Stimulated activated effector memory CD8-positive, alpha-beta T cell treated with anti-CD3 and anti-CD28 coated beads, Interleukin-12 subunit alpha, Interleukin-12 subunit beta, amount 100 ng/mL, for 72 hours (primary cell): ENCODE results near the gene SMC6.

Experiments
- ATAC-seq: fragments of 150-1000 bp; cut with Tn5 transposase; 2 replicates; pipeline ENCODE4 v1.10.0; 2021
- DNase-seq, 2 donors: peaks; one replicate each; pipeline ENCODE4 v3.0.0; 2021 to 2022; ENCODE audit warnings: low spot score in 2 of 2
- H3K27ac Mint-ChIP-seq: one replicate; pipeline ENCODE4 v1.8.0; 2022; ENCODE audit warnings: mild to moderate bottlenecking, mixed read lengths
- H3K36me3 Mint-ChIP-seq: one replicate; pipeline ENCODE4 v1.8.0; 2022; ENCODE audit warnings: mild to moderate bottlenecking, mixed read lengths
- H3K4me1 Mint-ChIP-seq: one replicate; pipeline ENCODE4 v1.8.0; 2022; ENCODE audit warnings: mixed read lengths
- H3K4me3 Mint-ChIP-seq: one replicate; pipeline ENCODE4 v1.8.0; 2022; ENCODE audit warnings: mild to moderate bottlenecking, mixed read lengths
- H3K9me3 Mint-ChIP-seq: one replicate; pipeline ENCODE4 v1.8.0; 2022; ENCODE audit warnings: mixed read lengths

The SMC6 gene

DNA sequence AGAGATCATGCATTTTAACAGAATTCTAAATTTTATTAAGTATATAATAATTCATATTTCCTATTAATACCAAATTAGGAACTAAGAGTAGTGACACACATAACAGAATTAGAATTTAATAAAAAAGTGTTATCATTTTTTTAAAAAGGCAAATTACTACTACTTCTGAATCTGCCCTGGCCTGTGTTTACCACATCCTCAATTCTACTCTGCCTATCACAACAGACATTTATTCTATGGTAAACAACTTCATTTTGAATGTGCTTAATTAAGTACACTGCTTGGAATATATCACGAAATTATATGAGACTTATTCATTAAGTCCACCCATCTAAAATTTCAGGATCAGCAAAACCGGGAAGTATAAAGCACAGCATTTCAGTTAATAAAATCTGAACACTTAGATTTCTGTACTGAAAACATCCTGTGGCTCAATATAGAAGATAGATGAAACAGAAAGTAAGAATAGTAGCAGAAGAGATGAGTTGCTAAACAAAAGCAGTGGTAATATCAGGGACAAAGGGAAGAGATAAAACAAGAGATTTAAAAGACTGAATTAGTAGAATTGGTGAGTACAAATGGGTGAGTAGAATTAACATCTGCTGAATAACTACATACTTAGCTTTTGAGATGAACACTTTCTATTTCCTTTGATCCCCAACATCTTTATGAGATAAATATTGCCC is 3.7 kb downstream of the SMC6 start:
- peaks cover 19% of the 10 kb centered on the region for H3K4me1 Mint-ChIP-seq
- H3K9me3 Mint-ChIP-seq = no peaks in the 10 kb centered on the region
- ATAC-seq (no peak), DNase-seq (no peak)
- H3K27ac Mint-ChIP-seq = peak overlapping the region; percentile 4
- peak overlapping the region; percentile 0 for H3K4me3 Mint-ChIP-seq
- peaks cover 27% of the 10 kb centered on the region for H3K36me3 Mint-ChIP-seq

DNA sequence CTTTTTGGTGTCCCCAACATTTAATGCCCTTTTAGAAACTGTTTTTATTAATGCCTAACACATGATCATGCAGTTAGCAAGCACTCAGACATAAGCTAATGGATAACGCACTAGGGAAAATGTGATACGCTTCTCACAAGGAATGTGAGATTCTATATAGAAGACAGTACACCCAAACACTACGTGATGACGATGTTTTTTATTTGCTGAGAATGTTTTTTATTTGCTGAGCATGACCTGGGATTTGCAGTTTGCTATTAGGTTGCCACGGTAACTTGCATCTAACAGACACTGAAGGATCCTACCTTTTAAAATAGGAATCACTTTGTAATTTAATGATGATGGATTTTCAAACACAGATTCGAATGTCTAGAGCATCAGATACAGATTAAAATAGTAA is 4.9 kb downstream of the SMC6 start:
- Mint-ChIP-seq H3K9me3 (no peaks in the 10 kb centered on the region), H3K27ac (no peak overlapping the region), H3K4me1 (peaks cover 19% of the 10 kb centered on the region), H3K36me3 (peaks cover 25% of the 10 kb centered on the region), H3K4me3 (no peak overlapping the region)
- ATAC-seq = no peak
- no peak for DNase-seq

DNA sequence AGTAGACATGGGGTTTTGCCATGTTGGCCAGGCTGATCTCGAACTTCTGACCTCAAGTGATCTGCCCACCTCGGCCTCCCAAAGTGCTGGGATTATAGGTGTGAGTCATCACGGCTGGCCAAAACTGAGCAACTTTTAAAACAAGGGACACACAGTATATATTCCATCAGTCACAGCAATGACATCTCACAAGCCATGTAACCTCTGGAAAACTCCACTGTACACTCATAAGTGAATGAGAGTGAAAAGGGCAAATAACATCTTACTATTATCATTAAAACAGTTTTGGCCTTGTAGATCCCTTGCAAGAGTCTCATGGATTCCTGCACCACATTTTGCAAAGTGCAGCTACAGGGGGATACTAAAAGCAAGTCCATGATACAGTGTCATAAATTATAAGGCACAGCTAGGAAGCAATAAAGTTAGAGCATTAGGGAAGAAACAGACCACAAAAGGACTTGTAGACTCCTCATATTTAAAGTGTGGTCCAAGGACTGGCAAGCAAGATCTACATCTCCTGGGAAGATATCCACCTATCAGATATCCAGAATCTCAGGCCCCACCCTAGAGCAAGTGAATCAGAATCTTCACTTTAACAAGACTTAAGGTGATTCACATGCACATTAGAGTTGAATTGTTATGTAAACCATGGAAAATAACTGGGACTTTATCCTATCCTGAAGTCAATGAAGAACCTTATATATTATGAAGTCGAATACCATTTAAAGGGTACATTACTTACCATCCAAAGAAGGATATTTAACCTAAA is 5.7 kb downstream of the SMC6 start:
- no peaks in the 10 kb centered on the region for H3K9me3 Mint-ChIP-seq
- H3K4me1 Mint-ChIP-seq = peaks cover 17% of the 10 kb centered on the region
- no peak for DNase-seq
- H3K36me3 Mint-ChIP-seq = peaks cover 22% of the 10 kb centered on the region
- no peak overlapping the region for H3K4me3 Mint-ChIP-seq
- no peak for ATAC-seq
- H3K27ac Mint-ChIP-seq = no peak overlapping the region

DNA sequence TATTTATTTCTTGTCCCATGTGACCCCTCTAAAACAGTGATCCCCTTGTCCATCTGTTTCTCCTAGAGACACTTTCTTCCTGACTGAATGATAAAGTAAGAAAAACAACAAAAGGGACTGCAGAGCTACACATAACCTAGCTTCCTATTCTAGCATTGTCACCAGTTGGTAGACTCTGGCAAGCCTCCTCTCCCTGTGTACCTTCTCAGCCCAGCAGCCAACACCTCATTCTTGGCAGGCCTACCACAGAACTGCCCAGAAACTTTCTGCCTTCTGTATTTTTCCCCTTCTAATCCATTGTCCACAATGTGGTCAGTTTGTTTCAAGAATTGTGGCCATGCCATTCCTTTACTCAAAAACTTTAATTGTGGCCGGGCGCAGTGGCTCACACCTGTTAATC is 13.4 kb downstream of the SMC6 start:
- ATAC-seq (no peak), DNase-seq (no peak)
- H3K9me3 Mint-ChIP-seq = no peaks in the 10 kb centered on the region
- H3K4me3 Mint-ChIP-seq = no peak overlapping the region
- H3K36me3 Mint-ChIP-seq = peaks cover 58% of the 10 kb centered on the region
- H3K4me1 Mint-ChIP-seq = peaks cover 5% of the 10 kb centered on the region
- no peak overlapping the region for H3K27ac Mint-ChIP-seq

DNA sequence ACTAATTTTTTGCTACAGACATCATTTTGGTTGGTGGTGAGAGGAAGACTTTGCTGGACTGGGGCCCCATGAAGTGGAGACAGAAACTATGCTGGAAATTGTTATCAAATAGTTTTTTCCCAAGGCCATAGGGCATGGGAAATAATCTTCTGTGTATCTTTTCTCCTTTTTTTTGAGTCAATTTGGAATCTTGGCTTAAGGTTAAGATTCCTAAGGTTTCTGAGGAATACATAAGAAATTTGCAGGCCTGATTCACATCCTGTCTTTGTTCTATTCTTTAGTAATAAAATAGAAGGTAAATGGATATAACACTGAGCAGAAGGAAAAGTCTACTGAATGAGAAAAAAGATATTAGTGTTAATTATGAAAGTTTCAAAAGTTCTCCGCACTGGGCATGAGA is 16.6 kb downstream of the SMC6 start:
- H3K9me3 Mint-ChIP-seq = no peaks in the 10 kb centered on the region
- peaks cover 5% of the 10 kb centered on the region for H3K4me1 Mint-ChIP-seq
- no peak overlapping the region for H3K4me3 Mint-ChIP-seq
- H3K27ac Mint-ChIP-seq = no peak overlapping the region
- peaks cover 71% of the 10 kb centered on the region for H3K36me3 Mint-ChIP-seq
- ATAC-seq (no peak), DNase-seq (no peak)

DNA sequence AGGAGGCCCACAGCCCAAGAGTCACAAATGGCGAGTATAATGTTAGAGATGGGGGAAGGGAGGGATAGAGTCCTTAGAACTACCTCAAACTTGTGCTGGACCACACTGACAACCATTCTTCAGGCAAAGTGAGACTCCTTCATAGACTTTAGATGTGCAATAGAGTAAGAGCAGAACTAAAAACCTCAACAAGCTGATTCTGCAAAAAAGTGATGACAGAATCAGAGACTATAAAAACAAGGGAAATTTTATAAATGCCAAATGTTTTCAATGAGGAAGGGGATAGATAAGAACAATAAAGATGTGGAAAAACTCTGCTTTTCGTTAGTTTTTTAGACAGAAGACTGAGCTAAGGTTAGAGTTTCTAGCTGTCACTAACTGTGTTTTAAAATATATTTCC is 17.7 kb downstream of the SMC6 start:
- Mint-ChIP-seq H3K4me3 (no peak overlapping the region), H3K9me3 (no peaks in the 10 kb centered on the region), H3K36me3 (peaks cover 79% of the 10 kb centered on the region), H3K27ac (no peak overlapping the region), H3K4me1 (peaks cover 2% of the 10 kb centered on the region)
- no peak for ATAC-seq
- DNase-seq = no peak

DNA sequence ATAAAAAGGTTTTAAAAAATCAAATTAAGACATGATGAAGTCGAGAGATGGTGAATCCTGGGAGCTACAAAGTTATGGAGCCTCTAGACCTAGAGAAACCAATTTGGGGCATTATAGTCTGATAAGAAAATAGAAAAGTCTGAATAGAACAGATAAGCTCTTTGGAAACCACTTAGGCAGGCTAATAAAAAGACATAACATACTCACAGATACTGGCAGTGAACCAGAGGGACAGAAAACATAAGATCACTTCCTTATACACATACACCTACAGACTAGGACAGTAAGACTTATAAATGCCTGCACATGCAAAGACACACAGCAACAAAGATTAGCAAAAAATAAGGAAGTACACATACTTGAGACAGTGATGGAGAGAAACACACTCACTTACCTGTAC is 20.0 kb downstream of the SMC6 start:
- no peak for ATAC-seq
- H3K27ac Mint-ChIP-seq = no peak overlapping the region
- H3K4me3 Mint-ChIP-seq = no peak overlapping the region

DNA sequence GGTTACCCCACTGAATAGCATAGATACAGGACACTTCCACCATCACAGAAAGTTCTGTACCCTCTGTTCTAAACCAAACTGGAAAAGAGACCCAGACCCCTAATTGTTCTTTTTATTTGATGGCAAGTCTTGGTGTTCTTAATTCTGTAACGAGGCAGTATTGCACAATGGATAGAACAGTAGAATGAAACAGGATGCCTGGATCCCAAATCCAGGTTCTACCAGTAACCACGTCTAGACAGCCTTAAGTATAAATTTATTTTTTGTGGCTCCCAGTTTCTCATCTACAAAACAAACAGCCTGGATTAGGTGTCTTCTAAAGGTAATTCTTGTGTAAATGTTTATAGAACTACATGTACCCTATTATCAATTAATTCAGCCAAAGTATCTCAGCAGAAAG is 23.7 kb downstream of the SMC6 start:
- no peak overlapping the region for H3K4me3 Mint-ChIP-seq
- peaks cover 73% of the 10 kb centered on the region for H3K36me3 Mint-ChIP-seq

More for the DNA sequence above, 20.0 kb downstream of the SMC6 start:
- peaks cover 85% of the 10 kb centered on the region for H3K36me3 Mint-ChIP-seq
- no peaks in the 10 kb centered on the region for H3K4me1 Mint-ChIP-seq
- H3K9me3 Mint-ChIP-seq = no peaks in the 10 kb centered on the region
- DNase-seq = no peak

DNA sequence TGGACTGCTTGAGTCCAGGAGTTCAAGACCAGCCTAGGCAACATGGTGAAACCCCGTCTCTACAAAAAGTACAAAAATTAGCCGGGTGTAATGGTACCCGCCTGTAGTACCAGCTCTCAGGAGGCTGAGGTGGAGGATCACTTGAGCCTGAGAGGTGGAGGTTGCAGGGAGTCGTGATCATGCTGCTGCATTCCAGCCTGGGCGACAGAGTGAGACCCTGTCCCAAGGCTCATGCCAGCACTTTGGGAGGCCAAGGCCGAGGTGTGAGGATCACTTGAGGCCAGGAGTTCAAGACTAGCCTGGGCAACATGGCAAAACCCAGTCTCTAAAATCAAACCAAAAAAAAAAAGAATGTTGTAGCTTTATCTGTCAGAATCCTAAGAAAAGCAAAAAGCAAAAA is 25.4 kb downstream of the SMC6 start:
- Mint-ChIP-seq H3K27ac (no peak overlapping the region), H3K4me3 (no peak overlapping the region), H3K4me1 (no peaks in the 10 kb centered on the region), H3K36me3 (peaks cover 63% of the 10 kb centered on the region), H3K9me3 (no peaks in the 10 kb centered on the region)
- ATAC-seq (no peak), DNase-seq (no peak)

More for the DNA sequence above, 23.7 kb downstream of the SMC6 start:
- no peaks in the 10 kb centered on the region for H3K4me1 Mint-ChIP-seq
- H3K9me3 Mint-ChIP-seq = no peaks in the 10 kb centered on the region
- DNase-seq (no peak), ATAC-seq (no peak)
- no peak overlapping the region for H3K27ac Mint-ChIP-seq

DNA sequence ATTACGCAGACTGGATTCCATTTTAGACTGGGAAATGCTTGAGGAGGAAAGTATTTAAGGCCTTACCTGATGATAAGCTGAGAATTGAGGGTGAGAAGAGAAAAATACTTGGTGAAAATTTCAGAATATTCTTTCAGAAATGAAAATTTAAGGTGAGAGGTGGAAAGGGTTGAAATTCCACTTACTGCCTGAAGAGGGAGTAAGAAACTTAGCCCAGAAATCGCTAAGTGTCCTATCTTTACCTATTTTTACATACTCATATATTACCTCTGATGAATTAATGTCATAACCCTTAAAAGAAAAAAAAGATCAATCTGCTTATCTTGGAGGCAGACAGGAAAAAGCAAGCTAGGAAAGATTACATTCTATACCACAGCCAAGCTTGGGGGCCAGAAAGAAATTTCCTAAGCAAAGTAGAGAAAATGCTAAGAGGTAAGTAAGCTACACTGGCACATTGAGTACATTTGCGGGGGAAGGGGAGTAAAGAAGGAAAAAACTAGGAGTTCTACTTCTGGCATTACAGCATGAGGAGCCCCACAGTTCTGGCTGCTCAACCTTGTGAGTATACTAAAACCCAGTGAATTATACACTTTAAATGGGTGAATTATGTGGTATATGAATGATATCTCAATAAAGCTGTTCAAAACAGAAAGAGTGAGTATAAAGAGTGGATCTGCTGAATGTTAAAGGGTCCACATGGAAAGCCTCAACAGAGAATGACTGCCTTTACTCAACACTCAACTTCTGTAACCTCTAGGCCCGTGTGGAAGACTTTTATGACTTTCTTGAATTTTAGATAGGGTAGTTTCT is 33.8 kb downstream of the SMC6 start:
- H3K9me3 Mint-ChIP-seq = no peaks in the 10 kb centered on the region
- H3K36me3 Mint-ChIP-seq = peaks cover 66% of the 10 kb centered on the region
- no peaks in the 10 kb centered on the region for H3K4me1 Mint-ChIP-seq
- H3K4me3 Mint-ChIP-seq = no peak overlapping the region
- ATAC-seq (no peak), DNase-seq (no peak)
- H3K27ac Mint-ChIP-seq = no peak overlapping the region

DNA sequence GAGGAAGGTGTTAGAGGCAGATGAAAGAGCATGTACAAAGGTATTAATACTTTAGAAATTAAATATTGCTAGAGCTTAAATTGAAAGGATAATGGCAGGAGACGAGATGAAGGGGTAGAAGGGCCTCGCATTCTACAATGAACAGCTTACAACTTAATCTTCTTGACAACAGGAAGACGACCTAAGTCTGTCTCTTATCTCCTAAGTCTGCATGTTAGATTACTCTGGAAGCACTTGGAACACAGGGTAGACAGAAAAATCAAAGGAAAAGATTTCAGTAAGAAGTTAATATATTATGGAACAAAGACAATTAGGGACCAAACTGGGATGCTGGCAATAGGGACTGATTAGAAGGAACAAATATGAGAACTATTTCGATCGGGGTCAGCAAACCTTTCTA is 34.9 kb downstream of the SMC6 start:
- Mint-ChIP-seq H3K9me3 (no peaks in the 10 kb centered on the region), H3K4me3 (no peak overlapping the region), H3K27ac (no peak overlapping the region), H3K36me3 (peaks cover 77% of the 10 kb centered on the region), H3K4me1 (no peaks in the 10 kb centered on the region)
- no peak for ATAC-seq
- DNase-seq = no peak

DNA sequence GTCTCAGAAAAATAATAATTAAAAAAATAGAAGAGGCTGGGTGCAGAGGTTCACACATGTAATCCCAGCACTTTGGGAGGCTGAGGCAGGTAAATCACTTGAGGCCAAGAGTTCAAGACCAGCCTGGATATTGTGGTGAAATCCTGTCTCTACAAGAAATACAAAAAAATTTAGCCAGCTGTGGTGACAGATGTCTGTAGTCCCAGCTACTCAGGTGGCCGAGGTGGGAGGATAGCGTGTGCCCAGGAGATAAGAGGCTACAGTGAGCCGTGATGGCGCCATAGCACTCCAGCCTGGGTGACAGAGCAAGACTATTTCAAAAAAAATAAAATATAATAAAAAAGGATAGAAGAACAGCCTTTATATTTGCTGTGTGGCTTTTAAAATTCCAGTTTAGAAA is 35.9 kb downstream of the SMC6 start:
- no peaks in the 10 kb centered on the region for H3K4me1 Mint-ChIP-seq
- DNase-seq = no peak
- no peak overlapping the region for H3K4me3 Mint-ChIP-seq
- peaks cover 87% of the 10 kb centered on the region for H3K36me3 Mint-ChIP-seq
- H3K27ac Mint-ChIP-seq = no peak overlapping the region
- ATAC-seq = no peak
- no peaks in the 10 kb centered on the region for H3K9me3 Mint-ChIP-seq

DNA sequence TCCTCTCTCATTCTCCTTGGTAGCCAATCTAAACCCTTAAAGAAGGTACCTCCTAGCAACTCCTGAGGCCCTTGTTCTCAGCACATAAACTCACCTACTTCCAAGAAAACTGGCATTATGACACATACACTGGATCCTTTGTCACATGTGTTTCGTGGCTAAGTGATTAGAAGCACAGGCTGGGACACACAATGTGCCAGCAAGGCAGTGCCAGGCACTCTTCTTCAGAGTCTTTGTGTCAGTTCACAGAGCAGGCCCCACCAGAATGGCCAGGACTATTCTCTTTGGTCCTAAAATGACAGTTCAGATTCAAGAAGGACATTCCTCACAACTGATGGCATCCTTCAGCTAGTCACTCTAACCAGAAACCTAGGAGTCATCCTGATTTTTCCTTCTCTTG is 40.3 kb downstream of the SMC6 start:
- no peak overlapping the region for H3K27ac Mint-ChIP-seq
- peaks cover 65% of the 10 kb centered on the region for H3K36me3 Mint-ChIP-seq
- H3K4me3 Mint-ChIP-seq = no peak overlapping the region
- no peaks in the 10 kb centered on the region for H3K9me3 Mint-ChIP-seq
- DNase-seq (no peak), ATAC-seq (no peak)
- no peaks in the 10 kb centered on the region for H3K4me1 Mint-ChIP-seq

DNA sequence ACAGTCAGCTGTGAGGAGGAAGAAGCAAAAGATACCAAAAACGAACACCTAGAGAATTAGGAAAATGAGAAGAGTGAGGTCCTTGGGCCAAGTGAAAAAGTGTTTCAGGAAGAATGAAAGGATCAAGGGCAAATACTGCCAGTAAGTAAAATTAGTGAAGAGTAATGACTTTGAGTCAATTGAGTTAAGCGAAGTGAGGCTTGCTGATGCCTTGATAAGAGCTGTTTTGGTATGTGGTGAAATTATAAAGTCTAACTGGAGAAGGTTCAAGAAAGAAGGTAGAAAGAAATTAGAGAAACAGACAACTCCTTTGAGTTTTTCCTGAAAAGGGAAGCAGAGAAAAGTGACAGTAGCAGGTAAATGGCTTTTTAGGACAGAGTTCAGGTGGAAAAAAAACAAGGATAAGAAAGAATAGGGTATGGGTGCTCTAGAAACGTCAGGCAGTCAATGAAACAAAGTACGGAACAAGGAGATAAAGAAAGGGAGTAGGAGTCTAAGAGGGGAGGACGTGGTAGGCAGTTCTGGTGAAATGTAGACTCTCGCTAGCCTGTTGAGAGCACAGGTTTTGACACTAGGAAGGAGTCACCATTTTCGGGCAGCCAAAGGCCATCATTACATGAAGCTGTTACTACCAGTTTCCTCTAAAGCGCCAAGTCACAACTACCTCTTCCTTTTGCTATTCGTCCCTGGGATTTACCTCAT is 42.9 kb downstream of the SMC6 start:
- Mint-ChIP-seq H3K4me3 (no peak overlapping the region), H3K27ac (no peak overlapping the region), H3K36me3 (peaks cover 57% of the 10 kb centered on the region), H3K9me3 (no peaks in the 10 kb centered on the region), H3K4me1 (no peaks in the 10 kb centered on the region)
- DNase-seq (no peak), ATAC-seq (no peak)

DNA sequence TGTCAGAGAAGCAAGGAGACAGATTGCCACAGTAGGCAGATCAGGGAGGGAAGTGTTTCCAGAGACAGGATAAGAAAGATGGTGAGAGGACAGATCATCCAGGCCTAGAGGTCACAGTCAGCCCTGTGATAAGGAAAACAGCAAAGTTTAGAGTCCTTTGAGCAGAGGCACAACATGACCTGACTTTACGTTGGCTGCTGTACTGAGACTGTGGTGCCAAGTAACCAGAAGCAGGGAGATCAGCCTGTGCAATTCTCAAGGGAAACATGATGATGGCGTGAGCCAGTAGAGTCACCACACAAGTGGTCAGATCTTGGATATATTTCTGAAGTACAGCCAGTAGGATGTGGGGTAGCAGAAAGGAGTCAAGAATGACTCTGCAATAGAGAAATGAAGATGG is 43.7 kb downstream of the SMC6 start:
- DNase-seq = no peak
- H3K4me1 Mint-ChIP-seq = no peaks in the 10 kb centered on the region
- H3K36me3 Mint-ChIP-seq = peaks cover 56% of the 10 kb centered on the region
- ATAC-seq = no peak
- no peak overlapping the region for H3K27ac Mint-ChIP-seq
- no peaks in the 10 kb centered on the region for H3K9me3 Mint-ChIP-seq
- no peak overlapping the region for H3K4me3 Mint-ChIP-seq
